ENCODE results near the gene CCDC148.

Gene CCDC148

DNA sequence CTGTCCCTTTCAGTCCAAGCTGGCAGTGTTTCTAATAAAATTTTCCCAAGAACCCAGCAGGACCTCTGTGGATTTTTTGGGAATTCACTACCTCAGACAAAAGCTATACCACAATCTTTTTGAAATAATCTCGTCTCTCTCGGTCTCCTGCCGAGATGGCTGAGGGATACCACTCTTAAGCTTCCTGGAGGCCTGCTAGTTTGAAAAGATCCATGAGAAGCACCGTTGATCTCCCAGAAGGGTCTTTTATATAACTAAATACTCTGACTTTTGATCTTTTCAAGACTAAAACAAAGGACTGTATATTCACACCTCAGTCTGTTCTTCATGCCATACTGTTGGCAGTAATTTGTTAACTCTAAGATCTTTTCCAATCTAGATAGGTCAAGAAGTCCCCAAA is 213.2 kb downstream of the CCDC148 start:
- no peak for TF ChIP-seq POLR2A (IDR thresholded peaks at IDR 0.05; ENCODE audit: extremely low read depth, insufficient read length)
- no peak for TF ChIP-seq MAX (IDR thresholded peaks at IDR 0.05; ENCODE audit: low read depth, low read length)
- TF ChIP-seq MYC (IDR thresholded peaks at IDR 0.05; ENCODE audit: low read depth, low read length), result no peak
- TF ChIP-seq, protein P1, sequence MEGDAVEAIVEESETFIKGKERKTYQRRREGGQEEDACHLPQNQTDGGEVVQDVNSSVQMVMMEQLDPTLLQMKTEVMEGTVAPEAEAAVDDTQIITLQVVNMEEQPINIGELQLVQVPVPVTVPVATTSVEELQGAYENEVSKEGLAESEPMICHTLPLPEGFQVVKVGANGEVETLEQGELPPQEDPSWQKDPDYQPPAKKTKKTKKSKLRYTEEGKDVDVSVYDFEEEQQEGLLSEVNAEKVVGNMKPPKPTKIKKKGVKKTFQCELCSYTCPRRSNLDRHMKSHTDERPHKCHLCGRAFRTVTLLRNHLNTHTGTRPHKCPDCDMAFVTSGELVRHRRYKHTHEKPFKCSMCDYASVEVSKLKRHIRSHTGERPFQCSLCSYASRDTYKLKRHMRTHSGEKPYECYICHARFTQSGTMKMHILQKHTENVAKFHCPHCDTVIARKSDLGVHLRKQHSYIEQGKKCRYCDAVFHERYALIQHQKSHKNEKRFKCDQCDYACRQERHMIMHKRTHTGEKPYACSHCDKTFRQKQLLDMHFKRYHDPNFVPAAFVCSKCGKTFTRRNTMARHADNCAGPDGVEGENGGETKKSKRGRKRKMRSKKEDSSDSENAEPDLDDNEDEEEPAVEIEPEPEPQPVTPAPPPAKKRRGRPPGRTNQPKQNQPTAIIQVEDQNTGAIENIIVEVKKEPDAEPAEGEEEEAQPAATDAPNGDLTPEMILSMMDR (IDR thresholded peaks at IDR 0.05; ENCODE audit: low read depth, low read length), result no peak
- no peak for DNase-seq (ENCODE audit: low read depth)
- H3K4me3 ChIP-seq (ENCODE audit: low read depth, low read length), result no peak overlapping the region

DNA sequence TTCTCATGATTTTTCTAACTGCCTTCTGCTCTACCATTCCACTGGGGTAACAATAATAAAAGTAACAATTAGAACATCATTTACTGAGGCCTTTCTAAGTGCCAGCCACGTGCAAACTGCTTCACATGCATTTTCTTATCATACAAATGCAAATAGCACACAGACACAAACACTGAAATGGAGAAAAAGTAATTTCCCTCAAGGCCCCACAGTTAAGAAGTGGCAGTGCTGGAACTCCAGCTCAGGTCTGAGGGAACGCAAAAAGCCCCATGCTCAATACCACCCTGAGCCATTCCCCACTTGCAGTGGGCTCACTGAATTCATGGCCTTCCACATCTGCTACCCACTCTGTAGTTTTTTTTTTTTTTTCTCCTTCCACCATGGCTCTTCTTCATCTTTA is 214.3 kb downstream of the CCDC148 start:
- TF ChIP-seq, protein P1 (IDR thresholded peaks at IDR 0.05; ENCODE audit: low read depth, low read length), result no peak
- no peak for TF ChIP-seq POLR2A (IDR thresholded peaks at IDR 0.05; ENCODE audit: extremely low read depth, insufficient read length)
- TF ChIP-seq MYC (IDR thresholded peaks at IDR 0.05; ENCODE audit: low read depth, low read length), result no peak
- no peak for TF ChIP-seq MAX (IDR thresholded peaks at IDR 0.05; ENCODE audit: low read depth, low read length)

GRCh38 chr2:158240975-158241374 is 215.6 kb downstream of the CCDC148 start:
- no peak for DNase-seq (ENCODE audit: low read depth)
- no peak overlapping the region for H3K4me3 ChIP-seq (ENCODE audit: low read depth, low read length)
- TF ChIP-seq POLR2A (IDR thresholded peaks at IDR 0.05; ENCODE audit: extremely low read depth, insufficient read length), result no peak
- TF ChIP-seq, protein P1 (IDR thresholded peaks at IDR 0.05; ENCODE audit: low read depth, low read length), result no peak
- no peak for TF ChIP-seq MAX (IDR thresholded peaks at IDR 0.05; ENCODE audit: low read depth, low read length)
- TF ChIP-seq MYC (IDR thresholded peaks at IDR 0.05; ENCODE audit: low read depth, low read length), result no peak

More for the DNA sequence above, 214.3 kb downstream of the CCDC148 start:
- H3K4me3 ChIP-seq (ENCODE audit: low read depth, low read length), result no peak overlapping the region
- DNase-seq (ENCODE audit: low read depth), result no peak

DNA sequence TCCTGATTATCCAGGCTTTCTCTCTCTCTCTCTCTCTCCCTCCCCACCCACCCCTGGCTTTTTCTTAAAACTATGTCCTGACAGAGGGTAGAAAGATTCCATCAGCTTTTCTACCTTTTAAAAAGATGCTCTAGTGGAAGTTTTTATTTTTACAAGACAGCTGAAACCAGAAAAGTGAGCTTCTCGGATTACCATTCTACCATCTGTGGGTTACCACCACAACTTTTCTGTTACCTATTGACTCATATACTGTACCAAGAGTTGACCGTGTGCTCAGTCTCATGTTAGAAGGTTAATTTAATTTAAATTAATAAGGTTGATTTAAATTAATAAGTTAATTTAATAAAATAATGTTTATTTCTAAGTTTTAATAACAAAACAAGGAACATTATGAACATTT is 217.3 kb downstream of the CCDC148 start:
- no peak overlapping the region for H3K4me3 ChIP-seq (ENCODE audit: low read depth, low read length)
- TF ChIP-seq MYC (IDR thresholded peaks at IDR 0.05; ENCODE audit: low read depth, low read length), result no peak
- TF ChIP-seq, protein P1 (IDR thresholded peaks at IDR 0.05; ENCODE audit: low read depth, low read length), result no peak
- no peak for TF ChIP-seq POLR2A (IDR thresholded peaks at IDR 0.05; ENCODE audit: extremely low read depth, insufficient read length)
- TF ChIP-seq MAX (IDR thresholded peaks at IDR 0.05; ENCODE audit: low read depth, low read length), result no peak
- no peak for DNase-seq (ENCODE audit: low read depth)

GRCh38 chr2:158234497-158234896 is 222.1 kb downstream of the CCDC148 start:
- no peak overlapping the region for H3K4me3 ChIP-seq (ENCODE audit: low read depth, low read length)

More at GRCh38 chr2:158234497-158234896, 222.1 kb downstream of the CCDC148 start:
- TF ChIP-seq, protein P1 (IDR thresholded peaks at IDR 0.05; ENCODE audit: low read depth, low read length), result no peak
- TF ChIP-seq MYC (IDR thresholded peaks at IDR 0.05; ENCODE audit: low read depth, low read length) (no peak), POLR2A (IDR thresholded peaks at IDR 0.05; ENCODE audit: extremely low read depth, insufficient read length) (no peak), MAX (IDR thresholded peaks at IDR 0.05; ENCODE audit: low read depth, low read length) (no peak)
- no peak for DNase-seq (ENCODE audit: low read depth)

All from NB4 (cell line).